GM19351 (cell line): ENCODE results near the gene URGCP.

Experiments
- ATAC-seq: cut with Tn5 transposase; IDR thresholded peaks from one replicate; pipeline ENCODE4 v1.9.1; 2021; ENCODE audit warnings: mild to moderate bottlenecking, moderate library complexity; ENCODE audit not compliant: unreplicated experiment

URGCP gene

DNA sequence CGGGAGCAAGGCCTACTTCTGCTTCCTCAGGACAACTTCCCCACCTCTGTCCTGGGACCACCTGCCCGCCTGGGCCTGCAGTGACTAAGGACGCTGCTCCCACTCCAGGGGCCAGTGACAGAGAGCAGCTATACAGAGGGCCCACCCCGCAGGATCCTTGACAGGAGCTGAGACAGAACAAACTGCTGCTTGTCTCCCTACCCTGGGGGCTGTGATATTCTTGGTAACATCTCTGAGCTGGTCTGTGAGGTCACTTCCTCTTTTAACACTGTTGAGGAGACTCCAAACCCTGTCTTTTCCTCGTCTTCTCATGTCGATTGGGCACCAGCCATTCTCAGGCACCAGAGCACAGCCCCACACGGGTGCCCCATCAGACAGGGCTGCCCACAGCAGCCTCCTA, 30.2 kb downstream of the URGCP start:
- ATAC-seq, result no peak

DNA sequence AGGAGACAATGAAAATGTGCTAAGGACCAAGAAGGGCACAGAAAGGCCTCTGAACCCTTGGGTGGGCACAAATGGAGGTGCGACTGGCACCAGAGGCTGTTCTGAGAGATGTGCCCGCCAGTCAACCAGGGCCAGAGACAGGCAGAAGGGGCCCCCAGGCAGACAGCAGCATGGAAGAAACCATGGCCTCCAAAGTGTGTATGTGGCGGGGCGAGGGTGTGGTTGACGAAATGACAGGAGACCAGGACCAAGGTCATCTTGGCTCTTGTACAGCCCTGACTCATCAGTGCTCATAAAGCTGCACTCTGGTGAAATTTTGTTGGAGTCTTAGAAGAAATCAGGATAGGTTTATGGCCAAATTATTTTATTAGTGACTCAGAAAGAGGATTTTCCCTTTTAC, 33.1 kb downstream of the URGCP start:
- no peak for ATAC-seq

GRCh38 chr7:43872406-43873110, 33.8 kb downstream of the URGCP start:
- ATAC-seq, result no peak

GRCh38 chr7:43871064-43871463, 35.3 kb downstream of the URGCP start:
- no peak for ATAC-seq

DNA sequence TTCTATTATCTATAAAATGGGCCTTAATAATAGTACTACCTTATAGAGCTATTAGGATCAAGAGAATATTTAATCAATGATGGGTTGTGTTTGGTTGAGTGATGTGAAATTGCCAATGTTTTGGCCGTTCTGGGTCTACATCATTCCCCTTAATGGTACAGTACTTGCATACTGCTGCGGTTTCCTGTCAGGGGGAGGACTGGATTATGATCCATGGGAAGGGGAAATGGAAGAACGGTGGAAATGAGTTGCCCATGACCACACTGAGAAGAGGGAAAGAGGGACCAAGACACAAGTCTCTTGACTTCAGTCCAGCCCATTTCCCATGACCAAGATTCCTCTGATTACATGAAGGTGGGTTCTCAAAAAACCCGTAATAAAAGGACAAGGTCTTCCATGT, 36.1 kb downstream of the URGCP start:
- ATAC-seq, result no peak

- ATAC-seq, result no peak
These were observed 36.5 kb downstream of the URGCP start for GRCh38 chr7:43869867-43870240.

- peak; percentile 93 for ATAC-seq
These were observed 37.2 kb downstream of the URGCP start, which contains the start of gene MRPS24 for GRCh38 chr7:43869006-43869866. MRPS24 (minus strand) TSS chr7:43869517; CDS start chr7:43869495, 22 bp downstream.

- ATAC-seq, result peak; percentile 1
These were observed 37.8 kb downstream of the URGCP start for GRCh38 chr7:43868681-43869005.

GRCh38 chr7:43868181-43868580, 38.2 kb downstream of the URGCP start:
- ATAC-seq, result no peak

GRCh38 chr7:43865277-43865676, 41.1 kb downstream of the URGCP start:
- no peak for ATAC-seq

DNA sequence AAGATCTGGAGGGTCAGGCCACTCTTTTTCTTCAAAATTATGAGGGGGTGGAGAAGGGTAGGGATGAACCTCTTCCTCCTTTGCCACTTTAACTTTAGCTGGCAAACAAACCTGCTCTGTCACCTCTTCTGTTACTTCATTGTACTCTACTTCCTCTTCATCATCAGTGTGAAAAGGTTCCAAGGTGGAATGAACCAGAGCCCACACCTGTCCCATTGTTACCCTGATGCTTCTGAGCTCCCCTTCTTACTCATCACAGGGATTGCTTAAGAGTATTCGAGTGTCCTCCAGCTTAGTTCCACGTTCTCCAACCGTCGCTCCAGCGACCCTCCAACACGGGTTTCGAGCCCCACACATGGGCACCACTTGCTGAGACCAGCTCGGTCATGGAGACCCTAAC, 42.3 kb downstream of the URGCP start:
- ATAC-seq, result no peak

DNA sequence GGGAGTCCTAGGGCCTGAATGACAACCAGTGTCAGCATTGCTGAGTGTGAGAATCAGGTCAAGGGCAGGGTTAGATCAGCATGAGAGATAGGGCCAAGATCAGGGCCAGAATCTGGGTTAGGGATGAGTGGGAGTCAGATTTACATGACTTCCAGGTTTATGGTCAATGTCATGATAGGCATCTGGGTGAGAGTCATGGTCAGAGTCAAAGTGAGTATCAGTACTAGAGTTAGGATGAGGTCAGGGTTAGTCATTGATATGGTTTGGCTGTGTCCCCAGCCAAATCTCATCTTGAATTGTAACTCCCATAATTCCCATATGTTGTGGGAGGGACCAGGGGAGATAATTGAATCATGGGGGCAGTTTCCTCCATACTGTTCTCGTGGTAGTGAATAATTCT, 49.4 kb downstream of the URGCP start:
- ATAC-seq, result no peak

- ATAC-seq, result no peak
These were observed 50.1 kb downstream of the URGCP start for GRCh38 chr7:43856316-43856715.

DNA sequence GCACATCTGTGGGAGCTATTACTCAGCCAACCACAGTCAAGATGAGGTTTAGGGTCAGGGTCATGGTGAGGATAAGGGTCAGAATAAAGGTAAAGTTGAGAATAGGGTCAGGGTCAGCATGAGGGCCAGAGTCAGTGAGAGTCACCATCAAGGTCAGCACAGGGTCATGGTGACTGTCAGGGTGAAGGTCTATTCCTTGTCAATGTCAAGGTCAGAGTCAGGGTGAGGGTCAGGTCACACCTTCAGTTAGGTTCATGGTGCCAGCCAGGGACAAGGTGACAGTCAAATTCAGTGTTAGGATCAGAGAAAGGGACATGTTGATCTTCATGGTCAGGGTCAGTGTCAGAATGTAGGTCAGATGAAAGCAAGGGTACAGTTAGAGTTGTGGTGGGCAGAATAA, 51.2 kb downstream of the URGCP start:
- ATAC-seq, result no peak

DNA sequence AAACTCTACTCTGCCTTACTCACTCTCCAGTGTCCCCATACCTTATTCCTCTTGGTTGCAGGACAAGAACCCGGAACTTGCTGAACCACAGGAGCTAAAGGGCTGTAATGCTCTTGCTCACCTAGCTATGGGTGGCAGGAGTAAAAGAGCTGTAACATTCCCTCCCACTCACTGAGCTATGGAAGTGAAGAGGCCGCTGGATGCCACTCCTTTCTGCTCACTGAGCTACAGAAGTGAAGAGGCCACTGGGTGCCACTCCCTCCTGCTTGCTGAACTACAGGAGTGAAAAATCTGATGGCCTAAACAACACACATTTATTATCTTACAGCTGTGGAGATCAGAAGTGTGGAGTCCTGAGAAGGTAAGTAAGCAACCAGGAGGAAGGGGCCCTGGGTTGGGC, 54.6 kb downstream of the URGCP start:
- no peak for ATAC-seq

GRCh38 chr7:43850348-43851116, 55.9 kb downstream of the URGCP start:
- ATAC-seq, result peak; percentile 66

- no peak for ATAC-seq
These were observed 57.3 kb downstream of the URGCP start for GRCh38 chr7:43849047-43849446.

GRCh38 chr7:43847496-43847895, 58.9 kb downstream of the URGCP start:
- ATAC-seq, result no peak

- ATAC-seq, result no peak
These were observed 61.7 kb downstream of the URGCP start for GRCh38 chr7:43844662-43845061.

- no peak for ATAC-seq
These were observed 62.1 kb downstream of the URGCP start for GRCh38 chr7:43844257-43844656.

DNA sequence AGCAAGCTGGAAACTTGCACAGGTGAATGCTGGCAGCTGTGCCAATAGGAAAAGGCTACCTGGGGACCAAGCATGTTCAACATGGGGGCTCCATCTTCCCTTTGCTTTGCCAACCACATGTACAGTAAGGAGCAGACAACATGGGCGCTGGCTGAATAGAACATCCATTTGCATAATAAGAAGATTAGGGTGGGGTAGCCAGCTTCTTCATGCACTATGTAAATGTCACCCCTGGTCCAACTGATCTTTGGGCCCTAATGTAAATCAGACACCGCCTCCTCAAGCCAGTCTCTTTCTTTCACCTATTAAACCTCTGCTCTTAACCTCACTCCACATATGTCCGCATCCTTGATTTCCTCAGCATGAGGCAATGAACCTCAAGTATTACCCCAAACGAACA, 63.1 kb downstream of the URGCP start:
- ATAC-seq, result no peak

- ATAC-seq, result no peak
These were observed 68.2 kb downstream of the URGCP start for GRCh38 chr7:43838201-43838658.
